CD14-positive monocyte (primary cell): ENCODE results near the gene FGF5. TPM values are rescaled to one million over a fixed set of nuclear protein-coding genes. Genes with fewer than 3 reads are reported as not detected.
"Not testable (repeated sequence)": the region's sequence is repeated elsewhere in the genome, so short reads cannot be mapped to it uniquely, and the experiment has no call there.

Experiments used
- DNase-seq, 3 donors: peaks; one replicate each; pipeline ENCODE4 v3.0.0-alpha.2; 2011 to 2022
- H2AFZ ChIP-seq: 2 replicates; pipeline ENCODE4 v1.6.0; 2012; ENCODE audit warnings: mild to moderate bottlenecking, low read depth, low read length, inconsistent platforms; ENCODE audit not compliant: insufficient read depth, poor library complexity, severe bottlenecking
- H3K27ac ChIP-seq, 2 donors: 1 replicate in 1 of 2; 2 replicates in 1 of 2; pipeline ENCODE4 v1.5.1; 2012 to 2013; ENCODE audit warnings: low read length in 2 of 2, control low read depth in 1 of 2, inconsistent platforms in 1 of 2, low read depth in 1 of 2, mild to moderate bottlenecking in 1 of 2
- H3K27me3 ChIP-seq, 2 donors: one replicate each; pipeline versions ENCODE4 v1.6.0 to v1.6.1; 2011 to 2013; ENCODE audit warnings: low read length in 2 of 2; ENCODE audit not compliant: control insufficient read depth in 2 of 2, insufficient read depth in 2 of 2
- H3K36me3 ChIP-seq, 2 donors: replicated peaks in 1 of 2; 1 replicate in 1 of 2; 2 replicates in 1 of 2; pipeline versions ENCODE4 v1.5.1 to v1.6.1; 2012 to 2013; ENCODE audit warnings: low read length in 2 of 2, control low read depth in 1 of 2, inconsistent platforms in 1 of 2, mild to moderate bottlenecking in 1 of 2; ENCODE audit not compliant: insufficient read depth in 2 of 2, control insufficient read depth in 1 of 2
- H3K4me1 ChIP-seq, 2 donors: 1 replicate in 1 of 2; 2 replicates in 1 of 2; pipeline versions ENCODE4 v1.5.1 to v1.6.1; 2012 to 2013; ENCODE audit warnings: low read length in 2 of 2, control low read depth in 1 of 2, inconsistent platforms in 1 of 2, mild to moderate bottlenecking in 1 of 2, moderate library complexity in 1 of 2; ENCODE audit not compliant: insufficient read depth in 2 of 2, control insufficient read depth in 1 of 2
- H3K4me2 ChIP-seq: replicated peaks from 2 replicates; pipeline ENCODE3; 2012; ENCODE audit warnings: low read length, moderate library complexity, mild to moderate bottlenecking; ENCODE audit not compliant: poor library complexity, severe bottlenecking; ENCODE audit errors: extremely low read depth
- H3K4me3 ChIP-seq, 3 experiments: fragments of 200-600 bp in 1 of 3; sonication (generic) in 1 of 3; replicated peaks in 1 of 3; 1 replicate in 2 of 3; 2 replicates in 1 of 3; pipeline ENCODE4 v1.5.1; 2011 to 2013; ENCODE audit warnings: low read length in 3 of 3, mild to moderate bottlenecking in 3 of 3, control low read depth in 2 of 3, low read depth in 2 of 3, inconsistent platforms in 1 of 3, moderate library complexity in 1 of 3
- H3K79me2 ChIP-seq: 2 replicates; pipeline ENCODE4 v1.6.0; 2012; ENCODE audit warnings: mild to moderate bottlenecking, control low read depth, inconsistent platforms, low read length, moderate library complexity; ENCODE audit not compliant: insufficient read depth
- H3K9ac ChIP-seq: 2 replicates; pipeline ENCODE4 v1.6.0; 2017; ENCODE audit warnings: low read length, mild to moderate bottlenecking; ENCODE audit not compliant: insufficient read depth, poor library complexity, severe bottlenecking
- H3K9me3 ChIP-seq, 2 donors: replicated peaks in 1 of 2; 1 replicate in 1 of 2; 2 replicates in 1 of 2; pipeline versions ENCODE4 v1.5.1 to v1.6.1; 2012 to 2013; ENCODE audit warnings: low read length in 2 of 2, control low read depth in 1 of 2; ENCODE audit not compliant: control insufficient read depth in 1 of 2, insufficient read depth in 1 of 2
- H4K20me1 ChIP-seq: 2 replicates; pipeline ENCODE4 v1.6.0; 2012; ENCODE audit warnings: mild to moderate bottlenecking, low read length, control low read depth, moderate library complexity; ENCODE audit not compliant: insufficient read depth
- H3K27ac Mint-ChIP-seq, 7 donors: one replicate each; pipeline ENCODE4 v1.8.0; 2020; ENCODE audit warnings: mild to moderate bottlenecking in 7 of 7, mixed read lengths in 7 of 7, moderate library complexity in 6 of 7, inconsistent platforms in 2 of 7
- H3K27me3 Mint-ChIP-seq, 3 donors: one replicate each; pipeline ENCODE4 v1.8.0; 2021 to 2022; ENCODE audit warnings: low read depth in 3 of 3, mild to moderate bottlenecking in 3 of 3, mixed read lengths in 3 of 3, moderate library complexity in 3 of 3, inconsistent platforms in 1 of 3
- H3K36me3 Mint-ChIP-seq, 2 donors: one replicate each; pipeline ENCODE4 v1.8.0; 2020; ENCODE audit warnings: mixed read lengths in 2 of 2, inconsistent platforms in 1 of 2, mild to moderate bottlenecking in 1 of 2
- H3K4me1 Mint-ChIP-seq: one replicate; pipeline ENCODE4 v1.8.0; 2020; ENCODE audit warnings: mild to moderate bottlenecking, mixed read lengths
- H3K4me3 Mint-ChIP-seq, 2 donors: one replicate each; pipeline ENCODE4 v1.8.0; 2020; ENCODE audit warnings: mild to moderate bottlenecking in 2 of 2, mixed read lengths in 2 of 2, moderate library complexity in 1 of 2
- H3K9me3 Mint-ChIP-seq, 7 donors: one replicate each; pipeline ENCODE4 v1.8.0; 2020 to 2022; ENCODE audit warnings: mixed read lengths in 7 of 7, mild to moderate bottlenecking in 6 of 7, moderate library complexity in 6 of 7, inconsistent platforms in 2 of 7
- WGBS: methylation state at CpG from one replicate; pipeline ENCODE4 v1.1.5; 2013; ENCODE audit warnings: missing lambda C conversion rate; ENCODE audit not compliant: insufficient coverage; 5-methylcytosine and 5-hydroxymethylcytosine counted together
- intact Hi-C, 2 donors: fragments of 100-400 bp; cut with micrococcal nuclease; formaldehyde crosslinking; loops; one replicate each; pipeline versions ENCODE4 v1.15.0 to v1.15.1; 2023
- polyA plus RNA-seq, 3 donors: library from polyadenylated mRNA; depleted of rRNA in 1 of 3; unstranded in 2 of 3; stranded (reverse) in 1 of 3; fragments of 300-500 nt in 2 of 3; fragments of >200 nt in 1 of 3; fragmentation: Illumina TruSeq in 2 of 3; gene quantifications; 1 replicate in 2 of 3; 2 replicates in 1 of 3; pipeline ENCODE4 v1.2.3, GENCODE V29; 2012 to 2021
- TF ChIP-seq, protein P1 (sequence below): fragments of 200-600 bp; IDR thresholded peaks from one replicate; pipeline ENCODE4 v1.8.0; 2022; ENCODE audit warnings: antibody characterized with exemption, mild to moderate bottlenecking

FGF5 gene
- polyA plus RNA-seq, 3 donors: not detected

DNA sequence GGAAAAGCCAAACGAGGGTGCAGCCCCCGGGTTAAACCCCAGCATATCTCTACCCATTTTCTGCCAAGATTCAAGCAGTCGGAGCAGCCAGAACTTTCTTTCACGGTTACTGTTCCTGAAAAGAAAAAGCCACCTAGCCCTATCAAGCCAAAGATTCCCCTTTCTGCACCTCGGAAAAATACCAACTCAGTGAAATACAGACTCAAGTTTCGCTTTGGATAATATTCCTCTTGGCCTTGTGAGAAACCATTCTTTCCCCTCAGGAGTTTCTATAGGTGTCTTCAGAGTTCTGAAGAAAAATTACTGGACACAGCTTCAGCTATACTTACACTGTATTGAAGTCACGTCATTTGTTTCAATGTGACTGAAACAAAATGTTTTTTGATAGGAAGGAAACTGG is 20.0 kb downstream of the FGF5 start:
- H3K36me3 ChIP-seq: no peaks in the 10 kb centered on the region
- H3K79me2 ChIP-seq: no peaks in the 10 kb centered on the region
- no peak overlapping the region for H3K9ac ChIP-seq
- Mint-ChIP-seq H3K27ac (no peak overlapping the region), H3K9me3 (peaks cover 0 to 6% (median 0%) of the 10 kb centered on the region in 7 donors), H3K27me3 (peaks cover 0 to 5% (median 1%) of the 10 kb centered on the region in 3 donors), H3K4me1 (no peaks in the 10 kb centered on the region), H3K36me3 (no peaks in the 10 kb centered on the region), H3K4me3 (no peak overlapping the region)
- no peak overlapping the region for H3K4me2 ChIP-seq
- intact Hi-C loops: no loop called here
- peaks cover 2% of the 10 kb centered on the region in 2 donors for H3K27me3 ChIP-seq
- H3K9me3 ChIP-seq: no peaks in the 10 kb centered on the region
- H2AFZ ChIP-seq: no peak overlapping the region
- no peak overlapping the region for H3K4me3 ChIP-seq
- no peaks in the 10 kb centered on the region for H3K4me1 ChIP-seq
- H4K20me1 ChIP-seq: no peaks in the 10 kb centered on the region
- no peak overlapping the region for H3K27ac ChIP-seq
- no peak for DNase-seq
- TF ChIP-seq, protein P1, sequence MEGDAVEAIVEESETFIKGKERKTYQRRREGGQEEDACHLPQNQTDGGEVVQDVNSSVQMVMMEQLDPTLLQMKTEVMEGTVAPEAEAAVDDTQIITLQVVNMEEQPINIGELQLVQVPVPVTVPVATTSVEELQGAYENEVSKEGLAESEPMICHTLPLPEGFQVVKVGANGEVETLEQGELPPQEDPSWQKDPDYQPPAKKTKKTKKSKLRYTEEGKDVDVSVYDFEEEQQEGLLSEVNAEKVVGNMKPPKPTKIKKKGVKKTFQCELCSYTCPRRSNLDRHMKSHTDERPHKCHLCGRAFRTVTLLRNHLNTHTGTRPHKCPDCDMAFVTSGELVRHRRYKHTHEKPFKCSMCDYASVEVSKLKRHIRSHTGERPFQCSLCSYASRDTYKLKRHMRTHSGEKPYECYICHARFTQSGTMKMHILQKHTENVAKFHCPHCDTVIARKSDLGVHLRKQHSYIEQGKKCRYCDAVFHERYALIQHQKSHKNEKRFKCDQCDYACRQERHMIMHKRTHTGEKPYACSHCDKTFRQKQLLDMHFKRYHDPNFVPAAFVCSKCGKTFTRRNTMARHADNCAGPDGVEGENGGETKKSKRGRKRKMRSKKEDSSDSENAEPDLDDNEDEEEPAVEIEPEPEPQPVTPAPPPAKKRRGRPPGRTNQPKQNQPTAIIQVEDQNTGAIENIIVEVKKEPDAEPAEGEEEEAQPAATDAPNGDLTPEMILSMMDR: no peak
- 90% methylated on average over 2 of the region's 7 CpGs for WGBS

GRCh38 chr4:80290665-80291064 is 24.2 kb downstream of the FGF5 start:
- H3K4me3 ChIP-seq, DNase-seq, H3K4me1 Mint-ChIP-seq, H3K9me3 Mint-ChIP-seq, H3K4me3 Mint-ChIP-seq, H3K9ac ChIP-seq, H4K20me1 ChIP-seq, H3K36me3 Mint-ChIP-seq, H3K4me1 ChIP-seq, H3K9me3 ChIP-seq, H3K27ac Mint-ChIP-seq, H3K27ac ChIP-seq, H3K27me3 Mint-ChIP-seq, intact Hi-C loops, H3K79me2 ChIP-seq, H2AFZ ChIP-seq, H3K4me2 ChIP-seq, H3K36me3 ChIP-seq, H3K27me3 ChIP-seq: not testable (repeated sequence)
- no CpG with 5 or more reads among the region's 2 CpGs for WGBS
